GM12878 (cell line): ENCODE data around the gene TNRC6B. TPM values are rescaled to one million over a fixed set of nuclear protein-coding genes. Genes with fewer than 3 reads are reported as not detected.

Experiments
- ATAC-seq: fragments of 200-7000 bp; cut with Tn5 transposase; 3 replicates; pipeline ENCODE4 v1.9.1; 2020; ENCODE audit warnings: mild to moderate bottlenecking, moderate library complexity
- BruUV-seq: library from RNA; stranded (reverse); fragments of 400-500 nt; replicated peaks from 2 replicates; lab custom pipeline; 2021; lab: Mats Ljungman, UMichigan
- CTCF ChIA-PET: fragments of 300-600 bp; sonication (Branson Sonifier 250); formaldehyde crosslinking; extraction: SDS; loops from one replicate; lab custom pipeline; 2021; ENCODE audit warnings: inconsistent platforms; lab: Yijun Ruan, JAX
- POLR2A ChIA-PET: fragments of 350-600 bp; formaldehyde crosslinking; extraction: SDS; loops from one replicate; lab custom pipeline; 2021; ENCODE audit warnings: inconsistent platforms; lab: Charles Lee
- RAD21 ChIA-PET: fragments of 300-600 bp; sonication (Branson Sonifier 250); formaldehyde crosslinking; loops from one replicate; lab custom pipeline; 2023; ENCODE audit warnings: antibody characterized with exemption; ENCODE audit not compliant: unreplicated experiment; lab: Charles Lee
- SMC1A ChIA-PET: fragments of 300-600 bp; sonication (Branson Sonifier 250); formaldehyde crosslinking; loops from one replicate; lab custom pipeline; 2023; ENCODE audit not compliant: unreplicated experiment, uncharacterized antibody; lab: Charles Lee
- DNase-seq: peaks from one replicate; pipeline ENCODE4 v3.0.0-alpha.2; 2011; ENCODE audit warnings: low read depth, low spot score
- FAIRE-seq: peaks from 3 replicates; lab custom pipeline; 2011; peaks lifted over from hg19 to GRCh38; lab: Jason Lieb, UNC
- H2AFZ ChIP-seq: 2 replicates; pipeline ENCODE4 v1.6.0; 2011; ENCODE audit warnings: low read depth, low read length, control low read depth; ENCODE audit not compliant: control insufficient read depth
- H3K27ac ChIP-seq: 2 replicates; pipeline ENCODE4 v1.5.1; 2011; ENCODE audit warnings: control low read depth; ENCODE audit not compliant: control insufficient read depth, insufficient read depth
- H3K27me3 ChIP-seq, 2 experiments: replicated peaks in 1 of 2; 2 replicates each; pipeline versions ENCODE4 v1.6.0 to v1.6.1; 2011; ENCODE audit warnings: low read length in 1 of 2; ENCODE audit not compliant: control insufficient read depth in 2 of 2, insufficient read depth in 2 of 2
- H3K36me3 ChIP-seq, 2 experiments: 2 replicates each; pipeline ENCODE4 v1.5.1; 2011; ENCODE audit warnings: low read length in 1 of 2; ENCODE audit not compliant: control insufficient read depth in 2 of 2, insufficient read depth in 2 of 2
- H3K4me1 ChIP-seq: 2 replicates; pipeline ENCODE4 v1.6.1; 2011; ENCODE audit warnings: mild to moderate bottlenecking, low read length, moderate library complexity, mixed read lengths; ENCODE audit not compliant: control insufficient read depth, insufficient read depth
- H3K4me2 ChIP-seq: 2 replicates; pipeline ENCODE4 v1.6.0; 2011; ENCODE audit warnings: control low read depth; ENCODE audit not compliant: control insufficient read depth, insufficient read depth
- H3K4me3 ChIP-seq: fragments of 200-600 bp; sonication (generic); 2 replicates; pipeline ENCODE4 v1.5.1; 2016
- H3K79me2 ChIP-seq: 2 replicates; pipeline ENCODE4 v1.6.0; 2011; ENCODE audit warnings: low read length; ENCODE audit not compliant: control insufficient read depth, insufficient read depth
- H3K9ac ChIP-seq: 2 replicates; pipeline ENCODE4 v1.8.0; 2011; ENCODE audit warnings: low read length, control low read depth, mixed read lengths; ENCODE audit not compliant: control insufficient read depth, insufficient read depth
- H3K9me3 ChIP-seq: replicated peaks from 3 replicates; pipeline ENCODE4 v1.5.1; 2011; ENCODE audit warnings: mild to moderate bottlenecking, low read length; ENCODE audit not compliant: control insufficient read depth, insufficient read depth
- H4K20me1 ChIP-seq: 2 replicates; pipeline ENCODE4 v1.6.0; 2011; ENCODE audit not compliant: control insufficient read depth, insufficient read depth
- BACH1 ChIP-seq: fragments of 450-650 bp; IDR thresholded peaks from 2 replicates; pipeline ENCODE4 v1.6.1; 2017; ENCODE audit warnings: mild to moderate bottlenecking, borderline replicate concordance
- CHD2 ChIP-seq: IDR thresholded peaks from 2 replicates; pipeline ENCODE4 v1.6.1; 2011; ENCODE audit warnings: low read depth, low read length, improper control_type of control experiment, borderline replicate concordance
- ETV6 ChIP-seq, 2 experiments: fragments of 450-650 bp in 1 of 2; IDR thresholded peaks in 1 of 2; conservative IDR thresholded peaks in 1 of 2; 2 replicates each; pipeline ENCODE4 v1.6.1; 2014; ENCODE audit warnings: antibody characterized with exemption in 1 of 2, borderline replicate concordance in 1 of 2, low read depth in 1 of 2, mild to moderate bottlenecking in 1 of 2, moderate library complexity in 1 of 2
- HDAC6 ChIP-seq: fragments of 200-600 bp; sonication (generic); IDR thresholded peaks from one replicate; pipeline ENCODE4 v1.8.0; 2017; ENCODE audit warnings: antibody characterized with exemption; ENCODE audit not compliant: unreplicated experiment
- NFYA ChIP-seq: IDR thresholded peaks from 2 replicates; pipeline ENCODE4 v1.6.1; 2011; ENCODE audit warnings: low read depth, mild to moderate bottlenecking, low read length, improper control_type of control experiment, borderline replicate concordance
- PAX8 ChIP-seq: fragments of 450-650 bp; IDR thresholded peaks from 2 replicates; pipeline ENCODE4 v1.6.1; 2017; ENCODE audit warnings: mild to moderate bottlenecking, moderate library complexity
- POLR2AphosphoS2 ChIP-seq: IDR thresholded peaks from 2 replicates; pipeline ENCODE4 v1.6.1; 2011; ENCODE audit warnings: low read depth, mild to moderate bottlenecking, low read length, improper control_type of control experiment, moderate library complexity
- USF1 ChIP-seq: IDR thresholded peaks from 2 replicates; pipeline ENCODE4 v1.6.1; 2011; ENCODE audit warnings: borderline replicate concordance, low read depth, mild to moderate bottlenecking, moderate library complexity, mixed read lengths, low read length; ENCODE audit not compliant: insufficient read depth; ENCODE audit errors: extremely low read length
- ZBED1 ChIP-seq: IDR thresholded peaks from 2 replicates; pipeline ENCODE4 v1.6.1; 2016; ENCODE audit warnings: borderline replicate concordance
- ZBTB11 ChIP-seq: fragments of 450-650 bp; formaldehyde crosslinking; IDR thresholded peaks from 2 replicates; pipeline ENCODE4 v1.5.0; 2022; ENCODE audit warnings: mild to moderate bottlenecking, missing genetic modification characterization
- WGBS: methylation state at CpG from one replicate; pipeline ENCODE4 v1.1.6; 2016; ENCODE audit warnings: low lambda C conversion rate; ENCODE audit not compliant: insufficient replicate concordance, insufficient coverage; ENCODE audit errors: missing lambda C conversion rate; 5-methylcytosine and 5-hydroxymethylcytosine counted together
- in situ Hi-C: fragments of 300-500 bp; cut with MboI; formaldehyde crosslinking; loops from 9 replicates; pipeline ENCODE4 v1.14.3; 2018; ENCODE audit warnings: mixed read lengths
- intact Hi-C: fragments of 100-400 bp; cut with micrococcal nuclease; formaldehyde crosslinking; loops from one replicate; pipeline ENCODE4 v1.14.2; 2022; ENCODE audit not compliant: unreplicated experiment
- polyA plus RNA-seq, 11 experiments: library from polyadenylated mRNA; depleted of rRNA in 4 of 11; unstranded in 6 of 11; stranded (reverse) in 5 of 11; fragments of >200 nt; fragmentation: Nextera tagmentation in 4 of 11; fragmentation: Illumina TruSeq in 1 of 11; extraction: Ambion mirVana in 4 of 11; extraction: Trizol in 1 of 11; gene quantifications; 1 replicate in 1 of 11; 2 replicates in 10 of 11; pipeline versions ENCODE4 v1.2.1 to v1.2.3, GENCODE V29; 2011 to 2016; ENCODE audit warnings: inconsistent platforms in 2 of 11, missing spikeins in 2 of 11, low read depth in 1 of 11
- total RNA-seq, 4 experiments: library from RNA; depleted of rRNA in 3 of 4; stranded (reverse); fragments of >200 nt in 3 of 4; fragmentation: Illumina TruSeq in 1 of 4; extraction: Trizol in 1 of 4; gene quantifications; 2 replicates each; pipeline versions ENCODE4 v1.2.1 to v1.2.3, GENCODE V29; 2013 to 2021
- TF ChIP-seq, protein P1 (sequence below): IDR thresholded peaks from 2 replicates; pipeline ENCODE4 v1.6.1; 2011; ENCODE audit warnings: mild to moderate bottlenecking, low read depth, low read length, moderate library complexity; ENCODE audit not compliant: insufficient replicate concordance

TNRC6B gene
- total and polyA plus RNA-seq, 10 of the 15 experiments (the other 5 are each of a cell fraction or from before 2014, with no cell fraction given), result 3.6 to 32.8 (median 16.4) TPM

GRCh38 chr22:40270748-40271373 lies 93.1 kb downstream of the TNRC6B start:
- Histone ChIP-seq H3K79me2 (no peaks in the 10 kb centered on the region), H3K4me1 (no peaks in the 10 kb centered on the region), H4K20me1 (no peaks in the 10 kb centered on the region), H3K27ac (no peak overlapping the region), H3K9ac (no peak overlapping the region), H3K9me3 (no peaks in the 10 kb centered on the region), H3K4me2 (no peak overlapping the region), H2AFZ (no peak overlapping the region), H3K27me3 (no peaks in the 10 kb centered on the region), H3K36me3 (peaks cover 2 to 6% of the 10 kb centered on the region in 2 experiments; a peak in 3 of 4 replicates), H3K4me3 (no peak overlapping the region)
- SMC1A ChIA-PET, result interaction anchor here (0.8 to 5.1 kb wide), 3 partner anchors 55 to 93 kb away, joined by 3 to 19 read pairs (median 4); partner anchors contain the start of genes ADSL and TNRC6B
- RAD21 ChIA-PET, result interaction anchor here (1.0 kb wide), 2 partner anchors 14 to 77 kb away, joined by 3 read pairs; no protein-coding TSS in a partner anchor
- in situ Hi-C loops (no loop called here), intact Hi-C loops (no loop called here)
- 100% methylated on average over 5 of the region's 5 CpGs for WGBS
- POLR2A ChIA-PET, result no interaction called here
- ATAC-seq (no peak), DNase-seq (no peak), FAIRE-seq (peak; percentile 41)
- no TSS peak for BruUV-seq
- CTCF ChIA-PET, result interaction anchor here (0.7 to 1.8 kb wide), 2 partner anchors 78 to 832 kb away, joined by 3 to 6 read pairs; no protein-coding TSS in a partner anchor
- TF ChIP-seq ZBTB11, result no peak
- no peak for TF ChIP-seq POLR2AphosphoS2
- no peak for TF ChIP-seq BACH1
- TF ChIP-seq, protein P1, sequence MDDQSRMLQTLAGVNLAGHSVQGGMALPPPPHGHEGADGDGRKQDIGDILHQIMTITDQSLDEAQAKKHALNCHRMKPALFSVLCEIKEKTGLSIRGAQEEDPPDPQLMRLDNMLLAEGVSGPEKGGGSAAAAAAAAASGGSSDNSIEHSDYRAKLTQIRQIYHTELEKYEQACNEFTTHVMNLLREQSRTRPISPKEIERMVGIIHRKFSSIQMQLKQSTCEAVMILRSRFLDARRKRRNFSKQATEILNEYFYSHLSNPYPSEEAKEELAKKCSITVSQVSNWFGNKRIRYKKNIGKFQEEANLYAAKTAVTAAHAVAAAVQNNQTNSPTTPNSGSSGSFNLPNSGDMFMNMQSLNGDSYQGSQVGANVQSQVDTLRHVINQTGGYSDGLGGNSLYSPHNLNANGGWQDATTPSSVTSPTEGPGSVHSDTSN, result no peak
- no peak for TF ChIP-seq ZBED1
- TF ChIP-seq USF1, result no peak
- TF ChIP-seq HDAC6, result no peak
- no peak for TF ChIP-seq CHD2
- TF ChIP-seq NFYA, result no peak
- no peak for TF ChIP-seq ETV6 (conservative IDR thresholded peaks at IDR 0.05 in 1 of 2, IDR thresholded peaks at IDR 0.05 in 1 of 2; ENCODE audit: borderline replicate concordance in 1 of 2, low read depth in 1 of 2)
- no peak for TF ChIP-seq PAX8
